Bone marrow (tissue), 2 donors: Measurements from ENCODE around the gene SLC35F1.

Source experiments
- DNase-seq, 2 donors: peaks; one replicate each; lab custom pipeline; 2025; lab: John Stamatoyannopoulos, UW

SLC35F1 gene

DNA sequence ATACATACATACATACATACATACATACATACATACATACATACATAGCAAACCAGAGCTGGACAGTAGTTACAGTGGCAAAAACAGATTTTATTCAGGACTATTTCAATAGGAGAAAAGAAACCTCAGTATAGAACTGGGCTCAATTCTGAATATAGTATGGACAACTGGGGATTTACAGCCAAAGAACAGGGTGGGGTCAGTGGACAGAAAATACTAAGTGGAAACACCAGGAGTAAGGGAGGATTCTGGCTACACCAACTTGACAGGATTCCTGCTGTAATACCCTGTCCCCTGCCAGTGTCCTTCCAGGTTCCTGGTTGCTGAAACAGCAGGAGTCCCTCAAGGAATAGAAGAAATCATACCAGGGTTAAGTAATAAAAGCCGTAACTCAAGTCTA, 293.1 kb downstream of the SLC35F1 start:
- DNase-seq: no peak

DNA sequence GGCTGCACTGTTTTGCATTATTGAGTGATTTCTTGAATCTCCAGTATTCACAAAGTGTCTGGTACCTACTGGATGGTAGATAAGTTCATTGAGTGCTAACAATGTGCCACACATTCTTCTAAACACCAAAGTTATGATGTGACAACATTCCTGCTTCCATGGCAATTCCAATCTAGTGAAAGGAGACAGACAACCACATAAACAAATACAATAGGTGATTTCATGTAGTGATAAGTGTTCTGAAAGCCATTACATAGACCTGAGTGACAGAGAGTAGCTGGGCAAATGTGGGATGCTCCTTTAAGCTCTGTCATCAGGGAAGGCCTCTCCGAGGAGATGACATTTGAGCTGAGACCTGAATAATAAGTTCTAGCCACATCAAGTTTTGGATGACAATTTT, 295.5 kb downstream of the SLC35F1 start:
- no peak for DNase-seq

DNA sequence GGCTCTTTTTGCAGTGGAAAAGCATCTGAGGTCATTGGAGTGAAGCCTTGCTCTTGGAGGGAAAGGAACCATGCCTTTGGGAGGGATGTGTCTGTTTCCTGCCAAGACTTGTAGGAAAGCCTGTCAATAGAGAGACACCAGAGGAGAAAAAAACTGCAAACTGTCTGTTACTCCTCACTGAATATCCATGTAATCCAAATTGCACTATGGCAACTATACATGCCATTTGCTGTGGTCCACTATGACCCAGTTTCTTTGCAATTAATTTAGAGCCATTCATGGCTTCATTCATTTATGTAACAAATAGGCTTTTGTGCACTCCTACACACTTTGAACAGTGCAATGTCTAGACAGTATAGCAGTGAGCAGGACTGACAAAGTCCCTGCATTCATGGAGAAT, 296.5 kb downstream of the SLC35F1 start:
- no peak for DNase-seq

DNA sequence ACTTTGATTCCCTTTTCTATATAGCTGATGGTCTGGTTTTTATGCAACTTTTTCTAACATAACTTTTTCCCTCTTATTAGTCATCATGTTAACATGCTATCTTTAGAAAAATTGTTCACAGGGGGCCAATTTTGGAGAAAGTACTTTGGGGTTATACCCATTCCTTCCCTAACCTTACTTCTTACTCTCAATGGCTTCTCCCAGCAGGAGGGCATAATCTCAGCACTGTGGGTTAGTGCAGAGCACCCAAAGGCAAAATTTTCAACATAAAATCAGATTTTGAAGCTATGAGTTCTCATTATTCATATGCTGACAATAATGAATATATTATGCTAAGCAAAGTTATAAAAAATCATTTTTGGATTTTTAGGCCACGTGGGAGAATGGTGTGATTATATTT, 299.2 kb downstream of the SLC35F1 start:
- no peak for DNase-seq

DNA sequence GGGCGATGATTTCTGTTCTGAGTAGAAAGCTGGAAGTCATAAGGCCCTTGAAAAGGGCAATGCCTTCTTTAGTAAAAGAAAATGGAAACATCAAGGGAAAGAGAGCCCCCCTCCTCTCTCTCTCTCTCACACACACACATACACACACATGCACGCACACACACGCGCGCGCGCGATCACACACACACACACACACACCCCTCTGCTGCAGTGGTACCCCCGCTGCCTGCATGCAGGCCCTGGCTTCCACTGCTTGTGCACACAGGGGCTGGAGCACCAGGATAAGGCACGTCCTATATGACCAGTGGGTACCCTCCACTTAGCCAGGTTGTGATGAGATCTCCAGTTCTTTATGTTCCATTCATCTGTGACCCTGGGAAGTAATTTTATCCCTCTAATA, 300.9 kb downstream of the SLC35F1 start:
- no peak for DNase-seq

DNA sequence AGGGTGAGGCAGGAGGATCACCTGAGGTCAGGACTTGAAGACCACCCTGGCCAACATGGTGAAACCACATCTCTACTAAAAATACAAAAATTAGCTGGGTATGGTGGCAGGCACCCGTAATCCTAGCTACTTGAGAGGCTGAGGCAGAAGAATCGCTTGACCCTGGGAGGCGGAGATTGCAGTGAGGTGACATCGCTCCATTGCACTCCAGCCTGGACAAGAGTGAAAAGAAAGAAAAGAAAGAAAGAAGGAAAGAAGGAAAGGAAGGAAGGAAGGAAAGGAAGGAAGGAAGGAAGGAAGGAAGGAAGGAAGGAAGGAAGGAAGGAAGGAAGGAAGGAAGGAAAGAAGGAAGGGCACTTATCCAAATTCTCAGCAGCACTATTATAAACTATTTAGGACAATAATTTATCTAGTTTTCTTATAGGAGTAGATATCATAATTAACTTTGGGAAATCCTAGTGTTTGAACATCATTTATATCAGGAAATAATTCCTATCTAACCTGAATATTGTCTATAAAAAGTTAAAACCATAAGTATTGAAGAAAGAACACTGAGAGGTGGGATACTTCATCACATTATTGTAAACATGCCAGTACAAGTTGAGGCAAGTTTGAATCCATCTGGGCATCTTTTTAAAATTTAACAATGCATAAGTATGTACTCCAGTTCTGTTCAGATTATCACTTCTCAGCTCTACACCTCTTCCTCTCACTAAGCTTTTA, 305.5 kb downstream of the SLC35F1 start:
- DNase-seq: no peak

DNA sequence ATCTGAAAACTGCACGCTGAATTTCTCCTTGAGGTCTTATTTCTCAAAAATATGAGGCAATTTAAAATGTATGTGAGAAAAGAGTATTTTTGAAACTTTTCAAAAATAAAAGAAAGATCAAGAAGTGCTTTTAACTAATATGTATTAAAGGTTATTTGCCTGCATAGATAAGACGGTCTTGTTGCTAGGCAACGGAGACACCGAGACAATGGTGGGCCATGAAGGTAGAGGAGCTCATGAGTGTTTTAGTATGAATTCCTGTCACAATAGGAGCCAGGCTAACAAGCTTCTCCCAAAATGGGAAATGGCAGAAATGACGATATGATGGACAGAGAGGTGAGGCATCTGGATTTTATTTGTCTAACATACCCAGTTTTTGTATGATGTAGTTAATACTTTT, 308.2 kb downstream of the SLC35F1 start:
- no peak for DNase-seq

DNA sequence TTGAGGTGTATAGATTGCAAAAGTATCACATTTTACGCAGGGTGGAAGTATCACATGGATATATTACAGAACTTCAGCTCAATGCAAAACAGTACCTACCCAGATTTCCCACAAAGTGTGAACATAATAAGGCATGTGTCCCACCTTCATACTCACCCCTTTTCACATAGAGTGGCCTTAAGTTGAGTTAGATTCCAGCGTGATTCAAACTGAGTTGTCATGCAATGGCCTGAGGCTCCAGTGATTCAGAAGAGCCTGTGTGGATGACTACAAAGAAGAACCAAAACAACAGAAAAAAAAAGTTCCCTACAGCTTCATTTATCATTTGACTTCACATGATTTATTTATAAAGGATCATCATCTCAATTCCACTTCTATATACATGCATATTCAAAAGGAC, 309.7 kb downstream of the SLC35F1 start:
- DNase-seq: no peak

DNA sequence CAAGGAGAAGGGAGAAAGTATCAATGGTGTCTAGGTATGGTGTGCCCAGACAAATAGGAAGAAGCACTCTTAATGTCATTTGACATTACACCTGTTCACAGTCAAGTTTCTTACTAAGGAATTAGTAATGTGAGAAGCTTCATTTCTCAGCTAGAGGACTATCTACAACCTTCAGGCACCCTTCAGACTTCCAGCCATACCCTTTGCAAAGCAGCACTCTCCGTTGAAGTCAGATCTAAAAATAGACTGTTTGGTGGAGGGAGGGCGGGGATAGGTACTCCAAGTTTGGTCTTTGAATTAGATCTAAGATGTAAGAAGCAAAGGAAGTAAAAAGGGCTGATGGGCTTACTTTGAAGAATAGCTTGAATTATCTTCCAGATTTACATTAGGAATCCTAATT, 311.1 kb downstream of the SLC35F1 start:
- DNase-seq: no peak

DNA sequence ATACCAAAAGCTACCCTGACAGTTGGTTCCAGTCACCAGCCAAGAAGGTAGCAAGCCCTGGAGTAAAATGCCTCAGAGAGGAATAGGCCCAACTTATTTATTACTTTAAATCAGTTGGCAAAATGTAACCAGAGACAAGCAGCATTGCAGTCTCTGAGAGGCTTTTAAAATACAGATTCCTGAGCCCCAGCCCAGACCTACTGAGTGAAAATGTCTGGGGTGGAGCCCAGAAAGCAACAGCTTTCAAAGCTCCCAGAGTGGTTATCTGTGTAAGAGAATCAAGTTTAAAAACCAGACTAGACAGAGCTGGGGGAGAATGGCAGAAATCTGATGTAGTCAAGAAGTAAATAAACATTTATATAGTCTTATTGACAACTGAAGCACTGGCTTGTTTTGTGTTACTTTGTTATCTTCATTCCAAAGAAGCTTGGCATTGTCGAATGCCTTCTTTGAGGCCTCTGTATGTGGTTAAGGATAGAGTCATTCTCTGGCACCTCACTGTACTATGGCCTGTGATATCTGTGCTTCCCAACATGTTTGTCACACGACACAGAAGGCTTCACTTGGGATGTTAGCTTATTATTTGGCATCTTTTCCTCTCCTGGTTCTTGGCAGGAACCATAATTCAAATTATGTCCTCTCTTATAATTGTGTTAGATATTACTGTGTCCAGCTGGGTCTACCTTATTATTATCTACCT, 313.5 kb downstream of the SLC35F1 start:
- DNase-seq: no peak

DNA sequence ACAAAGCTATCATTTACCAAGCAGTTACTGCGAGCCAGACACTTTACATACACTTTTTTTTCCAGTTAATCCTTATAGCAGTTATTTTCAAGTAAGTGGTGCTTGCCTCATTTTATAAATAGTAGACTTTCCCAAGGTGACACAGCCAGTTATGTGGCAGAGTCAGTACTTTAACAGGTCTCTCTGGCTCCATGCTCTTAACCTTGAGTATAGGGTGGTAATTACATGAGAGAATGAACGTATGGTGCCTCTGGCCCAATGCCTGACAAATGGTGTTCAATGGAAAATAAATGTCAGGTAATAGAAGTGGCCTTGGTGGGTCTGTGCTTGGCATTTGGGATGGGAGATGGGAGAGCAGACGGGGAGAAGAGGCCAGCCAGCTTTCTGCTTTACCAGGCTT, 316.3 kb downstream of the SLC35F1 start:
- DNase-seq: no peak

DNA sequence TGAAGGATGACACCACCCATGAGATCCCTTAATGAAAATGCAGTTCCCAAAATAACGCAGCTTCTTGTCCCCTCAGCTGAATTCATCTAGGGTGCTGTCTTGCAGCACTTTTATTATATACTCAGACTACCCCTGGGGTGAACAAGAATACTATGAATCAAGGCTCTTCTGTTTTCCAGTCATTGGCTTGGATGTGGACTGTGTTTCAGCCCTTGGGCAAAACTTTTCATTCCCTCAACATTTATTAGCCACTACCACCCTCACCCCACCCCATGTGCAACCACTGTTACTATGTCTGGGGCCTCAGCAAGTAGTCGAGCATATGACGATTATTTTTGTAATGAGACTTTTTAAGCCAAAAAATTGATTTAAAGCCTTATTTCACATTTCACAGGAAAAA, 321.8 kb downstream of the SLC35F1 start:
- DNase-seq: no peak

DNA sequence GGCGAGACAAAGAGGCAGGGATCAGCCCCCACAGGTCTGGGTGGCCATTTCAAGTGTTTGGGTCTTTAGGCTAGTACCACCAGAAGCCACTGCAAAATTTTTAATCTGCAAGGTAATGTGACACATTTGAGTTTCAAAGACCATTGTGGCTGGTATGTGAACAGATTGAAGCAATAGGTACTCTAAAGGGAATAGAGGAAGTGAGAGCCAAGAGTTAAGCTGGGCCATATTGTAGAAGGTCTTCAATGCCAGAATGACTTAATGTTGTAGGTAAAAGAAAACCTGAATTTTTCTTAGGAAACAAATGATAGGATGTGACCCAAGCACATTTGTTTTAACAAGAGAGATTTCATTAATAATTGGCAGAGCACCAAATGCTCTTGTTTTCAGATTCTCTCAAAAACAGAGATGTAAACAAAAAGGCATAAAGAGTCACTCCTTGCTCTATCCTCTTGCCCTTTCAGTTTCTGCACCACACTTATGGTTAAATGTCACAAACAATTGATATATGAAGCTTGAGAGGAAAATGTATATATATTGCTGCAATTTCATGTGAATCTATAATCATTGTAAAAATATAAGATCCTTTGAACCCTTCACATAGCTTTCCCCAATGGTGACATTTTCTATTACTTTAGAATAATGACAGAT, 333.9 kb downstream of the SLC35F1 start:
- DNase-seq: no peak

DNA sequence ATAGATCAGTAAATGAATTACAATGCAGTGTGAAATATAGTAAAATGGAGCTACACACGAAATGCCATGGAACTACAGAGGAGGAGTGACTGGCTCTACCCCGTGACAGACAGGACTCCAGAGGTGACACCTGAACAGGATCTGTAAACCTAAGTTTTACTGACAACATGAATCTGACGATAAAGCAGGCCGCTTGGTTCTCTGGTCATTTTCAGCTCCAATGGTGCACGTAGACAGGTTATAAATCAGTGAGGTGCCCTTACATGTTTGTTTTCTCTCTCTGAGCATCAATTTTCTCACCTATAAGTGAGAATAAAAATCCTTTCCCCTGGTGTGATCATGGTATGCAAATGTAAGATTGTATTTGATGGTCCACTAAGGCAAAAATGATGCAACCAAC, 339.3 kb downstream of the SLC35F1 start:
- no peak for DNase-seq

DNA sequence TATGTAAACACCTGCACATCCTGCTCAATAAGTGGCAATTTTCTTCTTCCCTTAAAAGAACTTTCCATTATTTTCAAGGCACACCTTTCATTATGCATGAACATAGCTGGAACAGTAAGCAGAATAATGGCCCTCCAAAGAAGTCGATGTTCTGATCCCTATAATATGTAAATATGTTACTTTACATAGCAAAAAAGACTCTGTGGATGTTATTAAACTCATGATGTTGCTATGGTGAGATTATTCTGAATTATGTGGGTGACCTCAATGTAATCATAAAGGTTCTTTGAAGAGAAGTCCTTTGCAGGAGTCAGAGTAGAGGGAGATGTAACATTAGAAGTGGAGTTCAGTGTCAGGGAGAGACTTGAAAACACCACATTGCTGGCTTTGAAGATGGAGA, 341.1 kb downstream of the SLC35F1 start:
- no peak for DNase-seq

DNA sequence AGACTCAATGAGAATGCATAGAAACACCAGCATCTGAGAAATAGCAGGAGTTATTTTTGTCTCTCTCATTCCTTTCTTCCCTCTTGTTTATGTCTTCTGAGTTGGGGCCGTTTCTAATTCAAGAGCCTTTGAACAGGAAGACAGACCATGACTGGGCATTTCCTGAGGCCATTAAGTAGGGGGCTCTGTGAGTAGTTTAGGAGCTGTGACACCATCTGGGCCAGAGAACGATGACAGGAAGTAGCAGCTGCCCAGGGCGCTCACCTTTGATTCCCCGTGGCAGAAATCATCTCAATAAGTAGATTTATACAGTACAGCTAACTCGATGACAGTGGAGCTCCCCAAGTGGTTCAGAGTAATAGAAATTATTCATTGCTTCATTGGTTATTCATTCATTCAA, 342.6 kb downstream of the SLC35F1 start:
- no peak for DNase-seq

DNA sequence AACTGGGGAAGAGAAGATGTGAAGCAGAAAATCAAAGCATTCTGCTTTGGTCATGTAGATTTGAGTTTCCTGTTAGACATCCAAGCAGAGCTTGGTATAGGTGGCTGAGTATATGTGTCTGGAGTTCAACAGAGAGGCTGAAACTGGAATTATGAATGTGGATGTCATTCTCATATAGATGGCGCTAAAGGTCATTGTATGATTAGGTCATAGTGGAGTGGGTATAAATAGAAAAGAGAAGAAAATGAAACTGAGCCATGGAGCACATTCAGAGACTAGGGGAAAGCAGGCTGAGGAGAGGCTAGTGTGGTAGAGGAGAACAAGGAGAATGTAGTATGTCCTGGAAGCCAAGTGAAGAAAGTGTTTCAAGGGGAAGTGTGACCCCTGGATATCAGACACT, 345.4 kb downstream of the SLC35F1 start:
- DNase-seq: peak in 1 of 2 donors; percentile 37

DNA sequence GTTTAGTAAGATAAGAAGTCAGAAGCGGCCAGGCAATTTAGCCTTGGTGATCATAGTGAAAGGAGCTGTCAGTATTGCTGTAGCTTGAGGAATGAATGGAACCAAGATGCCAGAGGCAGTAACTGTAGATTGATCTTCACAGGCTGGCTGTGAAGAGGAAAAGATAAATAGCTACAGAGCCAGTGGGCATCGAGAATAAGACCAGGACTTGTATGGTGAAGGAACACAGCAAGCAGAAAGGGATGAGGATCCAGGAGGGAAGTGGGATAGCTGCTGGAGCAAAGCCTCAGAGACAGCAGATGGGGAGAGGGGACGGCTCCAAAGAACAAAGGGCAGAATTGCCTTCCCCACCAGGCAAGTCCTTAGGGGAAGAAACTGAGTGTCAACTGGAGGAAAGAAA, 346.7 kb downstream of the SLC35F1 start:
- DNase-seq: no peak

DNA sequence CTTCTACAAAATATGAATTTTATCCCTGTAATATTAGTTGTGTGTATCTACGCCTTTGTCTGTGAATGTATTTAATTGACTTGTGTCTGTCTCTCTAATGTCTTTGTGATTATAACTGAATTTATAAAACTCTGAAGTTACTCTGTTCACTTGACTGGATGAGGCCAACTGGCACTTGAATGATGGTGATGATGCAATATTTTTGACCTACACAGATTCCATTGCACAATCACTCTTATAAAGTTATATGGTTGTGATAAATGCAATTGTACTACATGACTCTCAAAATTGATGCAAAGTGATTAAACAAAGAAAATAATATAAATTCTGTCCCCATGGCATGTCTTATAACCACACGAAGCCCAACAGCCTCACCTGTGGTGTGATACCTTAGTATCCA, 353.8 kb downstream of the SLC35F1 start:
- no peak for DNase-seq

DNA sequence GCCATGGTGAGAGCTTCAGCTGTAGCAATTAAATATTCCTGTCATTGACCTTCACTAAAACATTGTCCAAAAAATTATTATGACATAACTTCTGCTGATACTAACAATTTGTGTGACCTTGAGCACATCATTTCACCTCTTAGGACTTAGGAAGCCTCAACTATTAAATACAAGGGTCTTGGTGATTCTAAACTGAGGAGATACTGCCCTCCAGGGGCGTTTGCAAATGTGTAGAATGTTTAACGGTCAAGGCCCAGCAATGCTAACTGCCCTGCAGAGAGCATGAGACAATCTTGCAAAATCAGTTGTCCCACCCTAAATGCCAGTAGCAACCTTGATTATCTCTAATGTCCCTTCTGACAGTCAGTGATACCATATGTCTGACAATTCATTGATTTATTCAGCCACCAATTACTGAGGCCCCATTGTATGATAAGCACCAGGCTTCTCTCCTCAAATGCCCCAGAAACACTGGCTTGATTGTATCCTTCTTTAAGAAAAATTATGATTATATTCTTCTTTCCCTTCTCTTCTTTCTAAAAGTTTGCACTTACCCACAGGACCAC, 356.9 kb downstream of the SLC35F1 start:
- peak in 1 of 2 donors; percentile 19 for DNase-seq

DNA sequence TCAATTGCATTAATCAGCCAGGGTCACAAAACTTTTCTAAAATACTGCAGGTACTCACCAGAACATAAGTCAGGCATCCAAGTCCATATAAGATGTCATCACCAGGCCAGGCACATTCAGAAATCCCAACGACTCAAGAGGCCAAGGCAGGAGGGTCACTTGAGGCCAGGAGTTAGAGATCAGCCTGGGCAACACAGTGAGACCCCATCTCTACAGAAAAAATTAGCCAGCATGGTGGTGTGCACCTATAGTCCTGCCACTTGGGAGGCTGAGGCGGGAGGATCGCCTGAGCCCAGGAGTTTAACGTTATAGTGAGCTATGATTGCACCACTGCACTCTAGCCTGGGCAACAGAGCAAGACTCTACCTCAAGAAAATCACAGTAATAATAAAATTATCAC, 362.6 kb downstream of the SLC35F1 start:
- DNase-seq: no peak

DNA sequence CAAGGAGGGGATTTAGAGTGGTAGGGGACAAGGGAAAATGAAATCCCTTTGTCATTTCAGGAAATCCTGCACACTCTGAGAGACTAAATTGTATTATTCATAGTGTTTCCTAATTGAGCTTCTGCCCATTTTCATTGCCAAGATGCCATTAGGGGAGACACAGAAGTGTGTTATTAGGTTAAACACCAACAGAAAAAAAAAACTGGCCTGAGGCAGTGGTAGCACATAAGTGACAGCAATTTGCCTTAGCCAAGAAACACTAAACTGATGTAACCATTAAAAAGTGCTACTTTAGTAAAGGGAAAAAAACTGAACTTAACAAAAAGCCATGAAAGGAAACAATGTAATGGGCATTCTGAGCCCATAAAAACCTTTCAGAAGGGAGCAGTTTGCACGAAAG, 370.6 kb downstream of the SLC35F1 start:
- no peak for DNase-seq

DNA sequence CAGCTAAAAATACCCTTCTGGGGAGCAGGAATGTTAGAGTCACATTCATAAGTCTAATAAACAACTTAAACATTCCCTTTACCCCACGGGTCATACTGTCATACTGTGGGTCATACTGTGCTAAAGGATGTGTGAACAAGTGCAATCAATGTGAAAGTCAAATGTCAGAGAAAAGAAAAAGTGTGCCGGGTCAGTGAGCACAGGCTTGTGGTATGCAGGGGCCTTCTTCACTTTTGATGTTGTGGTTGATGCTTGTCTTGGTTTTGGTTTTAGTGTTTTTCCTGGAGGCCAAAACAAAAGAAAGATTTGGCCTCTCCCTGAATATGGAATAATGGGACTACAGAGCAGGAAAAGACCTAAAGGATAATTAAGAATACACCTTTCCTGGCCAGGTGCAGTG, 373.1 kb downstream of the SLC35F1 start:
- DNase-seq: no peak
